Activated T-cell treated with anti-CD3 and anti-CD28 coated beads, Interleukin-2, amount 50 U/mL, for 4 hours (primary cell): ENCODE results near the gene AFMID. TPM values are rescaled to one million over a fixed set of nuclear protein-coding genes. Genes with fewer than 3 reads are reported as not detected.
"Not testable (repeated sequence)": the region's sequence is repeated elsewhere in the genome, so short reads cannot be mapped to it uniquely, and the experiment has no call there.

Experiments used
- ATAC-seq, 2 donors: fragments of 200-7000 bp; cut with Tn5 transposase; one replicate each; pipeline ENCODE4 v1.10.0; 2021
- DNase-seq: peaks from one replicate; pipeline ENCODE4 v3.0.0-alpha.2; 2020
- H3K27me3 Mint-ChIP-seq: one replicate; pipeline ENCODE4 v1.8.0; 2021; ENCODE audit warnings: low read depth, mixed read lengths
- H3K36me3 Mint-ChIP-seq: one replicate; pipeline ENCODE4 v1.8.0; 2022; ENCODE audit warnings: mixed read lengths; ENCODE audit not compliant: insufficient read depth
- H3K4me1 Mint-ChIP-seq: one replicate; pipeline ENCODE4 v1.8.0; 2021; ENCODE audit warnings: low read depth, mixed read lengths
- H3K4me3 Mint-ChIP-seq: one replicate; pipeline ENCODE4 v1.8.0; 2021; ENCODE audit warnings: mild to moderate bottlenecking, moderate library complexity, mixed read lengths
- H3K9me3 Mint-ChIP-seq: one replicate; pipeline ENCODE4 v1.8.0; 2021; ENCODE audit warnings: mixed read lengths
- total RNA-seq, 3 donors: library from RNA; stranded (reverse); gene quantifications; one replicate each; pipeline ENCODE4 v1.2.1, GENCODE V29; 2021

Gene AFMID
- total RNA-seq, 3 donors from 2014 or later, result 15.8 to 16.9 (median 16.1) TPM

DNA sequence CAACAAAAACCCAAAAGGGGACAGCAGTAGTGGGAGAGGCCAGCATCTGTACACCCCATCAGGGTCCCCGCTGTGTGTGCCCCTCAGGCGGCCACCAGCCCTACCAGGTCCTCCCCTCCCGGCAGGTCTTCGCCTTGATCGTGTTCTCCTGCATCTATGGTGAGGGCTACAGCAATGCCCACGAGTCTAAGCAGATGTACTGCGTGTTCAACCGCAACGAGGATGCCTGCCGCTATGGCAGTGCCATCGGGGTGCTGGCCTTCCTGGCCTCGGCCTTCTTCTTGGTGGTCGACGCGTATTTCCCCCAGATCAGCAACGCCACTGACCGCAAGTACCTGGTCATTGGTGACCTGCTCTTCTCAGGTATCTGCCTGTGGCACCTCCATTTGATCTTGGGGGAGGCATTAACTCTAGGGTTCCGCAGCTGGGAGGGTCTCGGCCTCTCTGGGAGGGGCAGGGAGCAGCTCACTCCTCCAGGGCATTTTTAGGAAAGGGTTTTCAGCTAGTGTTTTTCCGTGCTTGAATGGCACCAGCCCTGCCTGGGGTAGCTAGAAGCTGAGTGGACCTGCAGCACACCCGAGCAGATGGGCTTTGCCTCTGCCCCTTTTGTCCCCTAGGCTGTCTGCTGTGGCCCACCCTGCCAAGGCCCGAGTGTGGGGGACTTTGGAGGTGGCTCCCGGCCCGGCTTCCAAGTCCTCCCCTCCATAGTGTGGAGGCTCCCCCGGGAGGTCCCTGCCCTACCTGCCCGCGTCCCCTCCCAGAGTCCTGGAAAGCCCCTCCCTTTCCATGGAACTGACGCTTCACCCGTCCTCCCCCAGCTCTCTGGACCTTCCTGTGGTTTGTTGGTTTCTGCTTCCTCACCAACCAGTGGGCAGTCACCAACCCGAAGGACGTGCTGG lies 16.2 kb upstream of the AFMID start:
- no peaks in the 10 kb centered on the region for H3K27me3 Mint-ChIP-seq
- peak overlapping the region; percentile 78 for H3K4me3 Mint-ChIP-seq
- peaks cover 14% of the 10 kb centered on the region for H3K36me3 Mint-ChIP-seq
- H3K4me1 Mint-ChIP-seq, result peaks cover 49% of the 10 kb centered on the region
- ATAC-seq (no peak), DNase-seq (no peak)
- no peaks in the 10 kb centered on the region for H3K9me3 Mint-ChIP-seq

DNA sequence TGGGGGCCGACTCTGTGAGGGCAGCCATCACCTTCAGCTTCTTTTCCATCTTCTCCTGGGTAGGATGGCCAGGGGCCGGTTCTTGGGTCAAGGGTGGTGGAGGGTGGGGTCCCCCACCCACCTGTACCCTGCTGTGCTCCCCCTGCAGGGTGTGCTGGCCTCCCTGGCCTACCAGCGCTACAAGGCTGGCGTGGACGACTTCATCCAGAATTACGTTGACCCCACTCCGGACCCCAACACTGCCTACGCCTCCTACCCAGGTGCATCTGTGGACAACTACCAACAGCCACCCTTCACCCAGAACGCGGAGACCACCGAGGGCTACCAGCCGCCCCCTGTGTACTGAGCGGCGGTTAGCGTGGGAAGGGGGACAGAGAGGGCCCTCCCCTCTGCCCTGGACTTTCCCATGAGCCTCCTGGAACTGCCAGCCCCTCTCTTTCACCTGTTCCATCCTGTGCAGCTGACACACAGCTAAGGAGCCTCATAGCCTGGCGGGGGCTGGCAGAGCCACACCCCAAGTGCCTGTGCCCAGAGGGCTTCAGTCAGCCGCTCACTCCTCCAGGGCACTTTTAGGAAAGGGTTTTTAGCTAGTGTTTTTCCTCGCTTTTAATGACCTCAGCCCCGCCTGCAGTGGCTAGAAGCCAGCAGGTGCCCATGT lies 15.4 kb upstream of the AFMID start:
- not testable (repeated sequence) for H3K27me3 Mint-ChIP-seq, ATAC-seq, H3K9me3 Mint-ChIP-seq, H3K4me3 Mint-ChIP-seq, DNase-seq
- Mint-ChIP-seq H3K36me3 (peaks cover 14% of the 10 kb centered on the region), H3K4me1 (peaks cover 55% of the 10 kb centered on the region)

DNA sequence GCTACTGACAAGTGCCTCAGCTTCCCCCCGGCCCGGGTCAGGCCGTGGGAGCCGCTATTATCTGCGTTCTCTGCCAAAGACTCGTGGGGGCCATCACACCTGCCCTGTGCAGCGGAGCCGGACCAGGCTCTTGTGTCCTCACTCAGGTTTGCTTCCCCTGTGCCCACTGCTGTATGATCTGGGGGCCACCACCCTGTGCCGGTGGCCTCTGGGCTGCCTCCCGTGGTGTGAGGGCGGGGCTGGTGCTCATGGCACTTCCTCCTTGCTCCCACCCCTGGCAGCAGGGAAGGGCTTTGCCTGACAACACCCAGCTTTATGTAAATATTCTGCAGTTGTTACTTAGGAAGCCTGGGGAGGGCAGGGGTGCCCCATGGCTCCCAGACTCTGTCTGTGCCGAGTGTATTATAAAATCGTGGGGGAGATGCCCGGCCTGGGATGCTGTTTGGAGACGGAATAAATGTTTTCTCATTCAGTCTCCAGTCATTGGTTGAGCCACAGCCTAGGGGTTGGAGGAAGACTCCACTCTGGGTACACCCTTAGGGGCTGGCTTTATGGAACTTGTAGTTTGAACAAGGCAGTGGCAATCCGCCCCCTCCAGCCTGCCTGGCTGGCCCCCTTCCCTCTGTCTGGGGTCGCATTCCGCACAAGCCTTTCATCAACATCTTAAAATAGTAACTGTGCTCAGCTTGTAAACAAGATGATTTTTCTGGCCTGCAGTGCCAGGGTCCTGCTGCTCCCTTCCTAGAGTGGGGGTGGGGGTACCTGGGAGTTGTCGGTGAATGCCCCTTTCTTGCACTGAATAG lies 14.7 kb upstream of the AFMID start:
- Mint-ChIP-seq H3K27me3 (no peaks in the 10 kb centered on the region), H3K9me3 (no peaks in the 10 kb centered on the region), H3K4me3 (no peak overlapping the region), H3K4me1 (peaks cover 58% of the 10 kb centered on the region), H3K36me3 (peaks cover 14% of the 10 kb centered on the region)
- DNase-seq, result no peak
- no peak for ATAC-seq

DNA sequence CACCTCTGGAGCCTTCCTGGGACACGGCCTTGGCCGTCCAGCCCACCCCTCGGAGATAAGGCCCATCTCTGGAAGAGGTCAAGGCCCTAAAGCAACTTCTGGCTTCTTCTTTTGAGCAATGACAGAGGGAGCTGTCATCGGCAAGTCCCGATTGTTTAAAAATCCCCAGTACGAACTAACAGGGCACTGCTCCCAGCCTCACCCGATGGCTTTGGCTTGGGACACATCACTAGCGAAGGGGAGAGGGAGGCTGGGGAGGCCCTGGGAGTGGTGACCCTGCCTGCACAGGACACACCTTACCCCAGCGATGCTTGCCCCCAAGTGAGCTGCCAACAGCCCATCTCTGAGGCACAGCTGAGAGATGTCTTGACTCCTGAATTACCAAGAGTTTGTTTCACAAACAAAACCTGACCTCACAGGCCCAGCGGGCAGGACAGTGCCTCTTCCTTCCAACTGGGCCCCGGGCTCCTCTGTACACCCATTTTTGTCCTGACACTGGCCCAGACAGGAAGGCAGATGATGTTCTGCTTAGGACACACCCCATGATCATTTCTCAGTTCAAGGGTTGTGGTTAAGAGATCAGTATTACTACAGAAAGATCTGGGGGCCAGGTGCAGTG lies 14.0 kb upstream of the AFMID start:
- no peak for DNase-seq
- peak in 1 of 2 donors; percentile 19 for ATAC-seq
- no peaks in the 10 kb centered on the region for H3K9me3 Mint-ChIP-seq
- H3K4me3 Mint-ChIP-seq, result no peak overlapping the region
- no peaks in the 10 kb centered on the region for H3K27me3 Mint-ChIP-seq
- peaks cover 56% of the 10 kb centered on the region for H3K4me1 Mint-ChIP-seq
- peaks cover 14% of the 10 kb centered on the region for H3K36me3 Mint-ChIP-seq

DNA sequence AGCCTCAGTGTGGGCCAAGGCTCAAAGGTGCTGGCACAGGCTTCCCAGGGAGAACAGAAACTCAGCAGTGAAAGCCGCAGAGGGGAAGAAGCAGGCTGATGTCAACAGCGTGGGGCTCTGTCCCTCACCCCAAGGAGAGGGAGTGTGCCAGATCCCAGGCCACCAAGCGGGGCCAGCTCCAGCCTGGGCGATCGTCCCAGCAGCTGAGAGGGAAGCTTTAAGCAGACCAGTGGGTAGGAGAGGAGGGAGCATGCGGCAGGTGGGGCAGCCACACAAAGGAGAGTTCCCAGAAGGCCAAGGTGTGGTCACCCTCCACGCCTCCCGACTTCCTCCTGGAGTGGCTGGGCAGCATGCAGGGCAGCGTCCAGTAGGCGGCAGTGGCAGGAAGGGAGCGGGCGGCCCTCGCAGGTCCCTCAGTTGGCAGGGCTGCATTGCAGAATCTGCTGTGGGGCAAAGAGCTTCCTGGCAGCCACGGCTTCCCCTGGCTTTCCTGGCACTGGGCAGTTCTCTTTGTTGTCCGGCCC lies 12.8 kb upstream of the AFMID start:
- peaks cover 14% of the 10 kb centered on the region for H3K36me3 Mint-ChIP-seq
- ATAC-seq (no peak), DNase-seq (no peak)
- peaks cover 56% of the 10 kb centered on the region for H3K4me1 Mint-ChIP-seq
- H3K4me3 Mint-ChIP-seq, result no peak overlapping the region
- no peaks in the 10 kb centered on the region for H3K27me3 Mint-ChIP-seq
- H3K9me3 Mint-ChIP-seq, result no peaks in the 10 kb centered on the region

DNA sequence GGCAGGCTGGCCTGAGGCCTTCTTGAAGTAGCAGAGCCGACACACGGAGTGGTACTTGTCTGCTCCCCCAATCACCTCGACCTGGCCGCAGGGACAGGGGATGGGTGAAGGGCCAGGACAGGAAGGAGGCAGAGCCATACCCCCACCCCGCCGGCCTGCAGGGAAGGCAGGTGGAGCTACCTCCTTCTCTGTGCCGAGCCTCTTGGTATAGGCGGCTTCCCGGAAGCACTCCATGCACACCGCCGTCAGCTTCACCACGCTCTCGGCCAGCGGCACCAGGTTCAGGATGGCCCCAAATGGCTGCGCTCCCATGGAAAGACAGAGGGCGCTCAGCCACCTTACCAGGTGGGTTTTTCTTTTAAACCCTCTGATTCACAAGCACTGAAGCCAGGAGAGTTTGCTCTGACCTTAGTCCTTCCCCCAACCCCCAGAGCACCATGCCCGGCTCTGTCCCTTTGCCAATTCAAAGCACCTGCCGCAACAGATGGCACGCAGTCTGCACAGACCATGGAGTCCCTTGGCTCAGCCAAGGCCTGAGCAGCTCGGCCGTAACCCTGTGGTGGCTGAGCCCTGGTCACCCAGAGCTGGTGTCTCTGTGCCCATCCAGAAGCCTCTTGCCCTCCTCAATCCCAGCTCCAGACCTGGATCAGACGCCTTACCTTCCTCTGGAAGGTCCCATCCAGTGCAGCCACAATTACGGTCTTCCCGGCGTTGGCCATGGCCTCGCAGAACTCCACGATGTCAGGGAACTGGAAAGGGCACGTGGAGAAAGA lies 12.1 kb upstream of the AFMID start:
- Mint-ChIP-seq H3K36me3 (peaks cover 14% of the 10 kb centered on the region), H3K4me3 (no peak overlapping the region), H3K4me1 (peaks cover 56% of the 10 kb centered on the region), H3K27me3 (no peaks in the 10 kb centered on the region), H3K9me3 (no peaks in the 10 kb centered on the region)
- ATAC-seq (no peak), DNase-seq (no peak)

DNA sequence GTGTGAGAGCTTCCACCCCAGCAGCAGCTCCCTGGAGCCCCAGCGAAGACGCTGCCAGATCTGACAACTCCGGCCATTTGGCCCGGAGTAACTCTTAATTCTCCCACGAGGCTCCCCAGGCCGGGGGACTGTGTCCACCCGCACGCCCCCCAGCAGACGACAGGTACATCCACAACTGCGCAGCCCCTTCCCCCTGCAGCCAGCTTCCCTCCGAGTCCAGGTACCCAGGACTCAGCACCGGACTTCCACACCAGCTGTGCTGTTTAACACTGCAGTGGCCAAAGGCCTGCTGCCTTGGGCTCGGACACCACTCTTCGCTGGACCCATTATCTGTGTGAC lies 11.6 kb upstream of the AFMID start:
- ATAC-seq (no peak), DNase-seq (no peak)
- Mint-ChIP-seq H3K4me3 (no peak overlapping the region), H3K36me3 (peaks cover 14% of the 10 kb centered on the region), H3K27me3 (no peaks in the 10 kb centered on the region), H3K4me1 (peaks cover 56% of the 10 kb centered on the region), H3K9me3 (no peaks in the 10 kb centered on the region)

DNA sequence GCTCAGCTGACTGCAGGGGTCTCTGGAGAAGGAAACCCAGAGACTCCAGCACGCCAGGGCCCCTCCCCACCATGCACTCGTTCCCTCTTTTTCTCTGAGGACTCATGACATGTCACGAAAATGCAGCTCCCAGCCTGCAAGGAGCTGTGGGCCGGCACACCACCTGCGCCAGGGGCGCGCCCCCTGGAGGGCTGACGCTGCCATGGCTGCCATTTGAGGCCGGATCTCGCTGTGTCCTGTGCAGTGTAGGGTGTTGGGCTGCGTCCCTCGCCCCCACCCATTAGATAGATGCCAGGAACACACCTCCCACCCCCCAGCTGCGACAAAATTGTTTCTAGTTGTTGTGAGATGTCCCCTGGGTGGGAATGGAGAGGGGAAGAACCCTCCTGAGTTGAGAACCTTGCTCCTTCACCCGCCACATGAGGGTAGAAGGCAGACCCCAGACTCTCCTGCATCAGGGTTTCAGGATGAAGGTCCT lies 10.6 kb upstream of the AFMID start:
- peaks cover 14% of the 10 kb centered on the region for H3K36me3 Mint-ChIP-seq
- ATAC-seq (peak; percentile 82 to 89), DNase-seq (peak; percentile 76)
- no peak overlapping the region for H3K4me3 Mint-ChIP-seq
- no peaks in the 10 kb centered on the region for H3K9me3 Mint-ChIP-seq
- peaks cover 48% of the 10 kb centered on the region for H3K4me1 Mint-ChIP-seq
- H3K27me3 Mint-ChIP-seq, result no peaks in the 10 kb centered on the region

DNA sequence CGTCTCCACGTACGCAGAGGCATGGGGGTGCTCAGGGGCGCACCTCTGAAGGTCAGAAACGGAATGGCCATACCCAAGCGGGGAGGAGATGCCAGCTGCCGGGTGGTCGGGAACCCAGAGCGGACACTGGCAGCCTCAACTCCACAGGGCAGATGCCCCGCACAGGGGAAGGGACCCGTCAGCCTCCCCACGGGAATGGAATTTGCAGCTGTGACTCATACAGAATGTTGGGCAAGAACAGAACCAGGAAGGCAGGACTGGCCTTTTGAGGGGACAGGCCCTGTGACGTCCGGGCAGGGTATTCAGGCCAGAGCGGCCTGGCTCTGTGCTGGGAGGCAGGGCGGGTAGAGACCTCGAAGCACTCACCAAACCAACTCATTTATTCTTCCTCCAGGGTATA lies 7.8 kb upstream of the AFMID start:
- no peaks in the 10 kb centered on the region for H3K27me3 Mint-ChIP-seq
- no peaks in the 10 kb centered on the region for H3K9me3 Mint-ChIP-seq
- DNase-seq, result no peak
- H3K4me1 Mint-ChIP-seq, result peaks cover 21% of the 10 kb centered on the region
- no peaks in the 10 kb centered on the region for H3K36me3 Mint-ChIP-seq
- ATAC-seq, result no peak
- H3K4me3 Mint-ChIP-seq, result no peak overlapping the region

DNA sequence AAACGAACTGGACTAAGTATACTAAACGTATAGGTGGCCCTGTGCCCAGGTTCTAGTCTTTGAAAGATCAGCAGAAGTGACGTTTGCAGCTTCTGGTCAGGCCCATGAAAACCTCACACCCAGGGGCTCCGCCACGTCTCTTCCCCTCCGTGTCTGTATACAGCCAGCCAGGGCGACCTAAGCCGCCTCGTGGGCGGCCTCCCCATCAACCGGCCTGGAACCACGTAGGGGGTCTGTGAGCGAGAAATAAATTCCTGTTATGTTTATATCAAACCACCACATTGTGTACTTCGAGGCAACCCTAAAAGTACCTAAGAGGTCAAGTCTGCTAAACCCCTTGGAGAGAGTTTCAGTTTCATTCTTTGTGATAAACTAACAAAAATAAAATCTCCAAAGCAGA lies 7.1 kb upstream of the AFMID start:
- H3K36me3 Mint-ChIP-seq, result no peaks in the 10 kb centered on the region
- no peaks in the 10 kb centered on the region for H3K9me3 Mint-ChIP-seq
- H3K4me1 Mint-ChIP-seq, result peaks cover 21% of the 10 kb centered on the region
- DNase-seq (no peak), ATAC-seq (no peak)
- peak overlapping the region; percentile 1 for H3K4me3 Mint-ChIP-seq
- no peaks in the 10 kb centered on the region for H3K27me3 Mint-ChIP-seq

DNA sequence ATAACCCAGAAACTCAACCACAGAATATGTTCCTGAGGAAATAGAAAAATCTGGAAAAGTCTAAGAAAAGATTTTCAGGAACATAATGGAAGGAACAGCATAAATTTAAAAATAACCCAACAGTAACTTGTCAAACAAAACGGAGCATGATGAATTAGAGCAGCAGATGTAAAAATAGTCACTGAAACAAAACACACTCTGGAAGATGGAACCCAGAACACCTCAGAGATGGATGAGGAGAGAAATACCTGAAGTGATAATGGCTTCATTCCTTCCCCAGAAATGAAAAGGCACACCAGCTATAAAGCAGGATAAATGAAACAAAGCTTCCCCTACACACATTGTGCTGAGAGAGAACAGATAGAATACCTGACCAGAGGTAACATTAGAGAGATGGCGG lies 6.7 kb upstream of the AFMID start:
- Mint-ChIP-seq H3K27me3 (no peaks in the 10 kb centered on the region), H3K4me3 (peak overlapping the region; percentile 1), H3K9me3 (no peaks in the 10 kb centered on the region), H3K4me1 (peaks cover 18% of the 10 kb centered on the region), H3K36me3 (no peaks in the 10 kb centered on the region)
- ATAC-seq (no peak), DNase-seq (no peak)

DNA sequence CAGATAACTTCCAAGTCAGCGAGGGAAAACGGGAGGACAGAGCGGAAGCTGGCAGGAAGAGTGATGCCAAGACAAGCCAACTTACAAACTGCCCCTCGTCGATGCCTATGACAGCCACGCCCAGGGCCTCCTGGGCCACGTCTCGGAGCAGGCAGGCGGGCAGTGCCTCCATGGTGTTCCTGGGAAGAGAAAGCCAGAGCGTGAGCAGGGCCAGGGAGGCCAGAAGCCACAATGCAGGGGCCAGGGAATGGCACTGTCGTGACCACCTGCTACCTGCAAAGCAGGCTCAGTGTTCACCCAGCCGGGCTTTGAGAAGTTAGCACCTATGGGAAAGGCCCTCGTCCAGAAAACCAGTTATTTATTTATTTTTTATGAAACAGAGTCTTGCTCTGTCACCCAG lies 4.7 kb upstream of the AFMID start:
- no peaks in the 10 kb centered on the region for H3K36me3 Mint-ChIP-seq

DNA sequence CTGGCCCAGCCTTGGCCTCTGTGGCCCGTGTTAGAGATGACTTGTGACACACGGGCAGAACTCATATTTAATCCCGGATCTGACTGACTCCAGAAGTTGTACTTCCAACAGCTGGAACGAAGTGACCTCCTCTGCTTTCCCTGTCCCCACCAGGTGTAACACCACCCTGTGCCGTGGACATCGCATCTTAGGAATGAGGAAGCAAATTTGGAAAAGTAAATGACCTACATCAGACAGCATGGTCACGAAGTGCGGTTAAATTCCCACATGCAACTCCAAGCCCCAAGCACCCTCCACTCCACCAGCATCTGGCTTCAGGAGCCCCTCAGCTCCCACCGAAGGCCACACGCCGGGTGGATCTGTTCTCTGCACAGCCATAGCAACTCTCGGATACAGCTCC lies 3.2 kb upstream of the AFMID start:
- Mint-ChIP-seq H3K36me3 (no peaks in the 10 kb centered on the region), H3K4me3 (no peak overlapping the region), H3K9me3 (no peaks in the 10 kb centered on the region), H3K4me1 (peaks cover 16% of the 10 kb centered on the region), H3K27me3 (no peaks in the 10 kb centered on the region)
- DNase-seq, result no peak
- ATAC-seq, result no peak

More for the DNA sequence above, 4.7 kb upstream of the AFMID start:
- no peak for DNase-seq
- no peak for ATAC-seq
- Mint-ChIP-seq H3K4me3 (no peak overlapping the region), H3K4me1 (peaks cover 14% of the 10 kb centered on the region), H3K9me3 (no peaks in the 10 kb centered on the region), H3K27me3 (no peaks in the 10 kb centered on the region)
